ENCODE data around the gene PAWR. TPM values are rescaled to one million over a fixed set of nuclear protein-coding genes. Genes with fewer than 3 reads are reported as not detected.
"Not testable (repeated sequence)": the region's sequence is repeated elsewhere in the genome, so short reads cannot be mapped to it uniquely, and the experiment has no call there.

The PAWR gene
- polyA plus RNA-seq, 1 donor = 51.2 TPM

DNA sequence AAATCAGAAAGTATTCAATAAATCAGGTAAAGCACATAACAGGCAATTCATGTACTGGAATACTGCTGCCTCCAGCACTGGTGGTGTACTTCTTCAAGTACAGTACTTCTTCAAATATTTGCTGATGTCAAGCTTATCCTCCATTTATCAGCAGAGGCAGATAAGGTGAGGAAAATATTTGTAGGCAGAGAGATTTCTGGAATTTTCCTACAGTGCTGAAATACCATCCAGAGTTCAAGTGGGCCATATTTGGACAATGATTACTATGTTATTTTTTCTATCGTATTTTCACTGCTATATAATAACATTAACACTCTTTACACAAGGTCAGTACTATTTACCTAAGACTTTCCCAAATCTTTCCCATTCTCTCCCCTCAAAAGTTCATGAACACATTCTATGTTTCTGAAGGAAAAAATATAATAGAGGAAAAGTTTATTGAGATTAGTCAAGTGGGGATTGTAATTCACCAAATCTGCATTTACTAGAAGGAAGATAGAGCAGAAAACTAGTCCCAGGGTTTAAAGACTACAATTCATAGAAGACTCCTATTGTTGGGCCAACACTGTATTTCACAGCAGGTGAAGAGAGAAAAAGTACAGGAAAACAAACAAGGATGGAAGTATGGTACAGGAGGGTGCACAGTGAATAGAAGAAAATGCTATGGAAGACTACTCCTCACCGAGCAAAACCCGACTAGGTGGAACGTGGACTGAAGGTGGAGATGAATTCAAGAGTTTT, 141.1 kb downstream of the PAWR start:
- peak in 1 of 2 donors; percentile 29 for DNase-seq
- H3K9me3 ChIP-seq (ENCODE audit: control insufficient read depth, low read depth, low read length) = peaks cover 5% of the 10 kb centered on the region
- no peaks in the 10 kb centered on the region for H3K27me3 ChIP-seq (ENCODE audit: control insufficient read depth, insufficient read depth, low read length)
- H3K4me3 ChIP-seq (ENCODE audit: low read length) = no peak overlapping the region
- peak overlapping the region; percentile 56 for H3K27ac ChIP-seq (ENCODE audit: low read length)
- H3K36me3 ChIP-seq (ENCODE audit: control insufficient read depth, insufficient read depth, low read length) = no peaks in the 10 kb centered on the region
- 17% methylated on average over 1 of the region's 4 CpGs for WGBS (ENCODE audit: insufficient coverage, low lambda C conversion rate)
- peaks cover 25% of the 10 kb centered on the region for H3K4me1 ChIP-seq (ENCODE audit: control insufficient read depth, insufficient read depth, low read length)

DNA sequence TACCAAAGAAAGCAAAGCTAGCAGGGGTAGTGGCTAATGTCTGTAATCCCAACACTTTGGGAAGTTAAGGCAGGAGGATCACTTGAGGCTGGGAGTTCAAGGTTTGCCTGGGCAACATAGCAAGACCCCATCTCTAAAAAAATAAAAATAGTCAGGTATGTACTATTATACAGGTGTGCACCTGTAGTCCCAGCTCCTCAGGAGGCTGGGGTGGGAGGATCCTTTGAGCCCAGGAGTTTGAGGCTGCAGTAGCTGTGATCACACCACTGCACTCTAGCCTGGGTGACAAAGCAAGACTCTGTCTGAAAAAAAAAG, 142.2 kb downstream of the PAWR start:
- H3K27me3 ChIP-seq (ENCODE audit: control insufficient read depth, insufficient read depth, low read length) = no peaks in the 10 kb centered on the region
- H3K36me3 ChIP-seq (ENCODE audit: control insufficient read depth, insufficient read depth, low read length) = no peaks in the 10 kb centered on the region
- no peak overlapping the region for H3K4me3 ChIP-seq (ENCODE audit: low read length)
- no peaks in the 10 kb centered on the region for H3K9me3 ChIP-seq (ENCODE audit: control insufficient read depth, low read depth, low read length)
- peaks cover 23% of the 10 kb centered on the region for H3K4me1 ChIP-seq (ENCODE audit: control insufficient read depth, insufficient read depth, low read length)
- no peak for DNase-seq
- H3K27ac ChIP-seq (ENCODE audit: low read length) = peak overlapping the region; percentile 88

- DNase-seq = peak; percentile 47 to 59
- no peaks in the 10 kb centered on the region for H3K9me3 ChIP-seq (ENCODE audit: control insufficient read depth, low read depth, low read length)
These were observed 142.8 kb downstream of the PAWR start for GRCh38 chr12:79547735-79548609.

GRCh38 chr12:79547044-79547734, 143.6 kb downstream of the PAWR start:
- no CpG with 5 or more reads among the region's 5 CpGs for WGBS (ENCODE audit: insufficient coverage, low lambda C conversion rate)
- DNase-seq = peak; percentile 87 to 90
- no peaks in the 10 kb centered on the region for H3K27me3 ChIP-seq (ENCODE audit: control insufficient read depth, insufficient read depth, low read length)
- H3K36me3 ChIP-seq (ENCODE audit: control insufficient read depth, insufficient read depth, low read length) = no peaks in the 10 kb centered on the region
- H3K4me3 ChIP-seq (ENCODE audit: low read length) = no peak overlapping the region
- H3K9me3 ChIP-seq (ENCODE audit: control insufficient read depth, low read depth, low read length) = no peaks in the 10 kb centered on the region
- peaks cover 23% of the 10 kb centered on the region for H3K4me1 ChIP-seq (ENCODE audit: control insufficient read depth, insufficient read depth, low read length)
- peak overlapping the region; percentile 88 for H3K27ac ChIP-seq (ENCODE audit: low read length)

More at GRCh38 chr12:79547735-79548609, 142.8 kb downstream of the PAWR start:
- WGBS (ENCODE audit: insufficient coverage, low lambda C conversion rate) = 7% methylated on average over 2 of the region's 8 CpGs
- Histone ChIP-seq H3K36me3 (ENCODE audit: control insufficient read depth, insufficient read depth, low read length) (no peaks in the 10 kb centered on the region), H3K4me3 (ENCODE audit: low read length) (no peak overlapping the region), H3K4me1 (ENCODE audit: control insufficient read depth, insufficient read depth, low read length) (peaks cover 23% of the 10 kb centered on the region), H3K27me3 (ENCODE audit: control insufficient read depth, insufficient read depth, low read length) (no peaks in the 10 kb centered on the region), H3K27ac (ENCODE audit: low read length) (peak overlapping the region; percentile 88)

- no peak overlapping the region for H3K27ac ChIP-seq (ENCODE audit: low read length)
- H3K4me1 ChIP-seq (ENCODE audit: control insufficient read depth, insufficient read depth, low read length) = peaks cover 23% of the 10 kb centered on the region
- no peaks in the 10 kb centered on the region for H3K36me3 ChIP-seq (ENCODE audit: control insufficient read depth, insufficient read depth, low read length)
- H3K9me3 ChIP-seq (ENCODE audit: control insufficient read depth, low read depth, low read length) = no peaks in the 10 kb centered on the region
- no peak overlapping the region for H3K4me3 ChIP-seq (ENCODE audit: low read length)
- no peaks in the 10 kb centered on the region for H3K27me3 ChIP-seq (ENCODE audit: control insufficient read depth, insufficient read depth, low read length)
- WGBS (ENCODE audit: insufficient coverage, low lambda C conversion rate) = 100% methylated on average over 1 of the region's 5 CpGs
- DNase-seq = no peak
These were observed 144.2 kb downstream of the PAWR start for GRCh38 chr12:79546466-79547043.

DNA sequence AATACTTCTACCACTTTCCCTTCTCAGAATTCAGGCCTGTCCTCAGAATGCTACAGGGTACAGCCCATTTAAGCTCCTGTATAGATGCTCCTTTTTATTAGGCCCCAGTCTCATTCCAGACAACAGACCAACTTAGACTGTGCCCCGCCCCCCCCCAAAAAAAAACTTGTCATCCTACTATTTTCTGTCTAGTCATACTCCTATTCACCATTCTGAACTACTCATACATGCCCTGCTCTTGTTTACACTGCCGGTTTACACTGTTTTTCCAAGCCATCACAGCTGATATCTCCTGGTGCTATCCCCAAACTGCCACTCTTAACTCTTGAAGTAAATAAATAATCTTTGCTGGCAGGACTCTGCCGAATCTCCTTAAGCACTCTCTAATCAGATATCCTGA, 146.3 kb downstream of the PAWR start:
- H3K4me1 ChIP-seq (ENCODE audit: control insufficient read depth, insufficient read depth, low read length) = peaks cover 23% of the 10 kb centered on the region
- H3K36me3 ChIP-seq (ENCODE audit: control insufficient read depth, insufficient read depth, low read length); H3K27ac ChIP-seq (ENCODE audit: low read length); H3K4me3 ChIP-seq (ENCODE audit: low read length); H3K27me3 ChIP-seq (ENCODE audit: control insufficient read depth, insufficient read depth, low read length); H3K9me3 ChIP-seq (ENCODE audit: control insufficient read depth, low read depth, low read length); DNase-seq: not testable (repeated sequence)
- no CpG with 5 or more reads among the region's 3 CpGs for WGBS (ENCODE audit: insufficient coverage, low lambda C conversion rate)

- no peak for DNase-seq
- Histone ChIP-seq H3K27ac (ENCODE audit: low read length) (no peak overlapping the region), H3K9me3 (ENCODE audit: control insufficient read depth, low read depth, low read length) (no peaks in the 10 kb centered on the region), H3K36me3 (ENCODE audit: control insufficient read depth, insufficient read depth, low read length) (no peaks in the 10 kb centered on the region), H3K4me1 (ENCODE audit: control insufficient read depth, insufficient read depth, low read length) (peaks cover 5% of the 10 kb centered on the region), H3K4me3 (ENCODE audit: low read length) (no peak overlapping the region), H3K27me3 (ENCODE audit: control insufficient read depth, insufficient read depth, low read length) (no peaks in the 10 kb centered on the region)
- WGBS (ENCODE audit: insufficient coverage, low lambda C conversion rate) = 100% methylated on average over 1 of the region's 3 CpGs
These were observed 153.1 kb downstream of the PAWR start for GRCh38 chr12:79537675-79538074.

DNA sequence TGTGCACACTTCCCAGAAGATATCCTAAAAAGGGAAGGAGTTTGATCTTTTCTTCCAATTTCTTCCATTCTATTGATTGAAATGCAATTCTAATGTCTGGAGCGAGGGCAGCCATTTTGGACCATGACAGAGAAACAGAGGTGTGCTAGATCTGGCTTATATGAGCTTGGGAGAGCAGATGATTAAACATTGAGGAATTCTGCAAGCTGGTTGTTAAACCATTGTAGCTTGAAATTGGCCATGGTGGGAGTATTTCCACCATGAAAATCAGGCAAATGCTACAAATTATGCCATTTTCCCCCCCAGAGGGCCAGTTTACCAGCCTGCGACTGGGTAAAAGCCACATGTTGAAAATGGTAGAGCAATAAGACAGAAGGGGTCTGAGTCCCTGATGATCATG, 155.0 kb downstream of the PAWR start:
- H3K36me3 ChIP-seq (ENCODE audit: control insufficient read depth, insufficient read depth, low read length) = no peaks in the 10 kb centered on the region
- 100% methylated on average over 1 of the region's 2 CpGs for WGBS (ENCODE audit: insufficient coverage, low lambda C conversion rate)
- H3K27me3 ChIP-seq (ENCODE audit: control insufficient read depth, insufficient read depth, low read length) = no peaks in the 10 kb centered on the region
- H3K27ac ChIP-seq (ENCODE audit: low read length) = no peak overlapping the region
- H3K9me3 ChIP-seq (ENCODE audit: control insufficient read depth, low read depth, low read length) = no peaks in the 10 kb centered on the region
- H3K4me1 ChIP-seq (ENCODE audit: control insufficient read depth, insufficient read depth, low read length) = peaks cover 5% of the 10 kb centered on the region
- H3K4me3 ChIP-seq (ENCODE audit: low read length) = no peak overlapping the region
- DNase-seq = no peak

Data from large intestine (tissue), 3 donors.